GM18951 (cell line): Measurements from ENCODE around the gene ANKRD13B.
"Not testable (repeated sequence)": the region's sequence is repeated elsewhere in the genome, so short reads cannot be mapped to it uniquely, and the experiment has no call there.

Source experiments
- POLR2A ChIP-seq: IDR thresholded peaks from 4 replicates; pipeline ENCODE4 v1.6.1; 2011; ENCODE audit warnings: mild to moderate bottlenecking; ENCODE audit not compliant: insufficient read length, insufficient read depth; ENCODE audit errors: extremely low read depth
- in situ Hi-C: fragments of 300-500 bp; cut with MboI; formaldehyde crosslinking; loops from one replicate; pipeline ENCODE4 v1.12.0; 2022; ENCODE audit warnings: low sequenced_read_pairs, mixed read lengths, inconsistent platforms; ENCODE audit not compliant: unreplicated experiment

Gene ANKRD13B

GRCh38 chr17:29628644-29629043, 35.7 kb downstream of the ANKRD13B start:
- in situ Hi-C loops: no loop called here
- TF ChIP-seq POLR2A: no peak

GRCh38 chr17:29629839-29630238, 36.9 kb downstream of the ANKRD13B start:
- in situ Hi-C loops: loop anchor here (10.0 kb wide), 1 partner anchor 305 kb away; the partner anchor contains the start of gene SSH2

GRCh38 chr17:29630630-29631193, 37.8 kb downstream of the ANKRD13B start:
- in situ Hi-C loops: loop anchor here (10.0 kb wide), 1 partner anchor 304 kb away; the partner anchor contains the start of gene SSH2
- no peak for TF ChIP-seq POLR2A

More at GRCh38 chr17:29629839-29630238, 36.9 kb downstream of the ANKRD13B start:
- no peak for TF ChIP-seq POLR2A

GRCh38 chr17:29633886-29634285, 41.0 kb downstream of the ANKRD13B start:
- in situ Hi-C loops: loop anchor here (10.0 kb wide), 1 partner anchor 301 kb away; the partner anchor contains the start of gene SSH2
- TF ChIP-seq POLR2A: no peak

GRCh38 chr17:29640413-29640812, 47.5 kb downstream of the ANKRD13B start:
- in situ Hi-C loops: loop anchor here (10.0 kb wide), 1 partner anchor 134 kb away; no protein-coding TSS in a partner anchor
- no peak for TF ChIP-seq POLR2A

- in situ Hi-C loops: loop anchor here (10.0 kb wide), 1 partner anchor 134 kb away; no protein-coding TSS in a partner anchor
- TF ChIP-seq POLR2A: no peak
Measured at GRCh38 chr17:29640981-29641642, 48.2 kb downstream of the ANKRD13B start.

- in situ Hi-C loops: loop anchor here (10.0 kb wide), 1 partner anchor 133 kb away; no protein-coding TSS in a partner anchor
Measured at GRCh38 chr17:29642171-29642611, 49.3 kb downstream of the ANKRD13B start.

GRCh38 chr17:29643817-29644160, 50.9 kb downstream of the ANKRD13B start:
- in situ Hi-C loops: loop anchor here (10.0 kb wide), 1 partner anchor 131 kb away; no protein-coding TSS in a partner anchor
- TF ChIP-seq POLR2A: no peak

More at GRCh38 chr17:29642171-29642611, 49.3 kb downstream of the ANKRD13B start:
- TF ChIP-seq POLR2A: no peak

GRCh38 chr17:29645515-29646051, 52.7 kb downstream of the ANKRD13B start:
- in situ Hi-C loops: loop anchor here (10.0 kb wide), 1 partner anchor 129 kb away; no protein-coding TSS in a partner anchor
- TF ChIP-seq POLR2A: no peak

GRCh38 chr17:29648005-29648404, 55.1 kb downstream of the ANKRD13B start:
- in situ Hi-C loops: loop anchor here (10.0 kb wide), 1 partner anchor 127 kb away; no protein-coding TSS in a partner anchor
- TF ChIP-seq POLR2A: no peak

GRCh38 chr17:29649359-29649758, 56.4 kb downstream of the ANKRD13B start:
- in situ Hi-C loops: loop anchor here (10.0 kb wide), 1 partner anchor 125 kb away; no protein-coding TSS in a partner anchor
- TF ChIP-seq POLR2A: no peak

GRCh38 chr17:29650396-29650795, 57.5 kb downstream of the ANKRD13B start:
- in situ Hi-C loops: no loop called here
- TF ChIP-seq POLR2A: no peak

- in situ Hi-C loops: not testable (repeated sequence)
Measured at GRCh38 chr17:29651913-29652312, 59.0 kb downstream of the ANKRD13B start.
